KOPT-K1 (cell line): ENCODE data around the gene ACTR10.

Source experiments
- H3K27ac ChIP-seq: fragments of 200-600 bp; sonication (generic); 2 replicates; pipeline ENCODE4 v1.5.1; 2016; ENCODE audit warnings: antibody characterized with exemption, mild to moderate bottlenecking, low read depth, low read length; ENCODE audit not compliant: poor library complexity, severe bottlenecking
- H3K36me3 ChIP-seq: fragments of 200-600 bp; sonication (generic); 2 replicates; pipeline ENCODE4 v1.5.1; 2017; ENCODE audit warnings: antibody characterized with exemption, mild to moderate bottlenecking, low read length, moderate library complexity; ENCODE audit not compliant: insufficient read depth
- H3K9me3 ChIP-seq: fragments of 200-600 bp; sonication (generic); 2 replicates; pipeline ENCODE4 v1.5.1; 2017; ENCODE audit warnings: antibody characterized with exemption, low read length, mild to moderate bottlenecking; ENCODE audit not compliant: insufficient read depth, poor library complexity, severe bottlenecking

The ACTR10 gene

GRCh38 chr14:58199726-58200479, at the start of gene ACTR10:
ACTR10 (plus strand) TSS chr14:58200149; CDS start chr14:58200218, 69 bp downstream.
- no peaks in the 10 kb centered on the region; the same call in 1 of the 2 replicates for H3K36me3 ChIP-seq
- no peaks in the 10 kb centered on the region for H3K9me3 ChIP-seq
- peak within 1 kb of the TSS; percentile 73 for H3K27ac ChIP-seq

GRCh38 chr14:58150243-58150805, 49.6 kb upstream of the ACTR10 start:
- no peaks in the 10 kb centered on the region for H3K36me3 ChIP-seq
- H3K27ac ChIP-seq, result no peak overlapping the region

GRCh38 chr14:58151133-58152013, 48.6 kb upstream of the ACTR10 start:
- Histone ChIP-seq H3K36me3 (no peaks in the 10 kb centered on the region), H3K27ac (no peak overlapping the region), H3K9me3 (no peaks in the 10 kb centered on the region)

More at GRCh38 chr14:58150243-58150805, 49.6 kb upstream of the ACTR10 start:
- no peaks in the 10 kb centered on the region for H3K9me3 ChIP-seq

GRCh38 chr14:58152014-58152857, 47.7 kb upstream of the ACTR10 start, which contains the start of gene ARMH4:
ARMH4 (minus strand) TSS chr14:58152213; CDS start chr14:58139358, 12,855 bp downstream.
- H3K27ac ChIP-seq, result no peak within 1 kb of the TSS
- H3K36me3 ChIP-seq, result no peaks in the 10 kb centered on the region
- no peaks in the 10 kb centered on the region for H3K9me3 ChIP-seq

GRCh38 chr14:58160561-58160960, 39.4 kb upstream of the ACTR10 start:
- Histone ChIP-seq H3K27ac (no peak overlapping the region), H3K36me3 (no peaks in the 10 kb centered on the region), H3K9me3 (no peaks in the 10 kb centered on the region)

GRCh38 chr14:58166005-58166983, 33.7 kb upstream of the ACTR10 start:
- Histone ChIP-seq H3K9me3 (no peaks in the 10 kb centered on the region), H3K27ac (no peak overlapping the region), H3K36me3 (no peaks in the 10 kb centered on the region)

- no peak overlapping the region for H3K27ac ChIP-seq
- no peaks in the 10 kb centered on the region for H3K36me3 ChIP-seq
- no peaks in the 10 kb centered on the region for H3K9me3 ChIP-seq
These were observed 32.9 kb upstream of the ACTR10 start for GRCh38 chr14:58167057-58167456.

GRCh38 chr14:58167891-58168290, 32.1 kb upstream of the ACTR10 start:
- H3K9me3 ChIP-seq, result no peaks in the 10 kb centered on the region
- H3K36me3 ChIP-seq, result no peaks in the 10 kb centered on the region
- no peak overlapping the region for H3K27ac ChIP-seq

GRCh38 chr14:58171090-58171489, 28.9 kb upstream of the ACTR10 start:
- no peaks in the 10 kb centered on the region for H3K36me3 ChIP-seq
- H3K9me3 ChIP-seq, result no peaks in the 10 kb centered on the region
- no peak overlapping the region for H3K27ac ChIP-seq

- H3K36me3 ChIP-seq, result no peaks in the 10 kb centered on the region
- no peak overlapping the region for H3K27ac ChIP-seq
- no peaks in the 10 kb centered on the region for H3K9me3 ChIP-seq
These were observed 22.8 kb upstream of the ACTR10 start for GRCh38 chr14:58177125-58177524.

GRCh38 chr14:58189176-58189575, 10.8 kb upstream of the ACTR10 start:
- Histone ChIP-seq H3K27ac (no peak overlapping the region), H3K9me3 (no peaks in the 10 kb centered on the region), H3K36me3 (no peaks in the 10 kb centered on the region)

GRCh38 chr14:58191763-58192601, 8.0 kb upstream of the ACTR10 start:
- Histone ChIP-seq H3K36me3 (no peaks in the 10 kb centered on the region), H3K27ac (no peak overlapping the region), H3K9me3 (no peaks in the 10 kb centered on the region)

- H3K36me3 ChIP-seq, result no peaks in the 10 kb centered on the region
- H3K9me3 ChIP-seq, result no peaks in the 10 kb centered on the region
These were observed 6.4 kb upstream of the ACTR10 start for GRCh38 chr14:58193542-58193941.

More at GRCh38 chr14:58193542-58193941, 6.4 kb upstream of the ACTR10 start:
- H3K27ac ChIP-seq, result no peak overlapping the region
